Measurements from ENCODE around the gene GALNT2.

DNA sequence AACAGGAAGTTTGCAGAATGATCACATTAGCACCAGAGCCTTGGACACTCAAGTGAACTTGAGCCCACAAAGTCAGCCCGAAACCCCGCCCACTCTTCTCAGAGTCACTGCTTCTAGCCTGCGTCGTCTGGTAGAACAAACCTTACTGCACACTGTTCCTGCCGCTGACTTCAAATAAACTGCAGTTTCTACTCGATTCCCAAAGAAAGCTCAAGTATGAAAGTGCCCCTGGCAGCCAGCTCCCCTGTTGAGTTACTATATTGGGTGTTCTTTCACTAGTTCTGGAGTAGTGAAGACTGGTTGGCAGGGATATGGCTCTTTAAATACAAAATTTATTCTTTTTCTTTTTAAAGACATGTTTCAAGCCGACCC lies 164.7 kb downstream of the GALNT2 start:
- TF ChIP-seq ZNF274 (IDR thresholded peaks at IDR 0.05; ENCODE audit: low read depth, low read length) = no peak
- no peak for TF ChIP-seq YY1 (IDR thresholded peaks at IDR 0.05; ENCODE audit: insufficient read depth, insufficient read length)
- TF ChIP-seq SUZ12 (IDR thresholded peaks at IDR 0.05; ENCODE audit: extremely low read depth, insufficient read depth, insufficient read length) = no peak
